Nephron (organoid): ENCODE data around the gene SLC44A1.

ENCODE experiments used
- H3K27ac Mint-ChIP-seq, 3 experiments: 2 replicates each; pipeline ENCODE4 v1.8.0; 2020; ENCODE audit warnings: mixed read lengths in 3 of 3, mild to moderate bottlenecking in 2 of 3, moderate library complexity in 1 of 3
- H3K27me3 Mint-ChIP-seq: 2 replicates; pipeline ENCODE4 v1.8.0; 2021; ENCODE audit warnings: low read depth, mild to moderate bottlenecking, moderate library complexity, mixed read lengths
- H3K36me3 Mint-ChIP-seq: 2 replicates; pipeline ENCODE4 v1.8.0; 2020; ENCODE audit warnings: low read depth, mixed read lengths
- H3K4me1 Mint-ChIP-seq: 2 replicates; pipeline ENCODE4 v1.8.0; 2020; ENCODE audit warnings: mixed read lengths
- H3K4me3 Mint-ChIP-seq, 3 experiments: 2 replicates each; pipeline ENCODE4 v1.8.0; 2020; ENCODE audit warnings: mild to moderate bottlenecking in 3 of 3, mixed read lengths in 3 of 3, moderate library complexity in 2 of 3
- H3K9me3 Mint-ChIP-seq: 2 replicates; pipeline ENCODE4 v1.8.0; 2020; ENCODE audit warnings: mixed read lengths
- TF ChIP-seq, protein P1 (sequence below), 3 experiments: fragments of 200-600 bp; sonication (generic); IDR thresholded peaks; one replicate each; pipeline ENCODE4 v1.5.0; 2021; ENCODE audit warnings: antibody characterized with exemption in 3 of 3; ENCODE audit not compliant: unreplicated experiment in 3 of 3

The SLC44A1 gene

DNA sequence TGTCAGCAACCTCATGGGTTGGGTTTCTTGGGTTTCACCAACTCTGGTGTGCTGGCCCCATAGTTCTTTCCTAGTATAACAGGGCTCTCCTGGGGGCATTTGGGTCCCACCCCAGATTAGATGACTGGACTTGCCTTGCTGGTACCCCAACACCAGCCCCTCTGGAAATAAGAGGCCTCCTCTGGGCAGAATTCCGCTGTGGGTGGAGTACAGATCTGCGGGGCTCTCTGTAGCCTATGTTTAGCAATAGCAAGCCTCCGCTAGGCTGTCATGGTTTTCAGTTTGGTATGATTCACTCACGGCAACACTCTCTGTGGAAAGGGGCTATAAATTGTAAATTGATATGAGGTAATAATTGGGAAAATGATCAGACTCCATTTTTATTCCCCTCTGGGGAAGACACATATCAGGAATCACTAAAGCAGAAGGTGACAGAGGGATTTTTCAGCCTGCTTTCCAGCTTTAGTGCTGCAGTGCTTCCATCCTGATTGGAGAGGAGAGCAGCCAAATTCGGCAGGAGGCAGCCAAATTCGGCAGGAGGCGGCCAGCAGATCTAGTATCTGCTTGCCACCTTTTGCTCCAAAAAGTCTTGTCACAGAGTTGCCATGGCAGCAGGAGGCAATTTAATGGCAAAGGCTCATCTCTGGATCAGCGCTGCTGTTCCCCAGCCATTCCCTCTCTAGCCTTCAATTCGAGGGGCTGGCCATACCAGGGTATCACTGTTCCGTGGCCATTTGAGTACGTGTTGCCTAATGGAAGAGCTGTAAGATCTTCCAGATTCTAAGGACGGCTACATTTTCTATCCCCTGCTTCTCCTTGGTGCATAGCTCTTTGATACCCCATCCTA, 84.6 kb downstream of the SLC44A1 start:
- Mint-ChIP-seq H3K9me3 (peaks cover 4% of the 10 kb centered on the region), H3K36me3 (peaks cover 10% of the 10 kb centered on the region), H3K4me3 (no peak overlapping the region), H3K27me3 (no peaks in the 10 kb centered on the region), H3K27ac (no peak overlapping the region), H3K4me1 (peaks cover 14% of the 10 kb centered on the region)
- TF ChIP-seq, protein P1, sequence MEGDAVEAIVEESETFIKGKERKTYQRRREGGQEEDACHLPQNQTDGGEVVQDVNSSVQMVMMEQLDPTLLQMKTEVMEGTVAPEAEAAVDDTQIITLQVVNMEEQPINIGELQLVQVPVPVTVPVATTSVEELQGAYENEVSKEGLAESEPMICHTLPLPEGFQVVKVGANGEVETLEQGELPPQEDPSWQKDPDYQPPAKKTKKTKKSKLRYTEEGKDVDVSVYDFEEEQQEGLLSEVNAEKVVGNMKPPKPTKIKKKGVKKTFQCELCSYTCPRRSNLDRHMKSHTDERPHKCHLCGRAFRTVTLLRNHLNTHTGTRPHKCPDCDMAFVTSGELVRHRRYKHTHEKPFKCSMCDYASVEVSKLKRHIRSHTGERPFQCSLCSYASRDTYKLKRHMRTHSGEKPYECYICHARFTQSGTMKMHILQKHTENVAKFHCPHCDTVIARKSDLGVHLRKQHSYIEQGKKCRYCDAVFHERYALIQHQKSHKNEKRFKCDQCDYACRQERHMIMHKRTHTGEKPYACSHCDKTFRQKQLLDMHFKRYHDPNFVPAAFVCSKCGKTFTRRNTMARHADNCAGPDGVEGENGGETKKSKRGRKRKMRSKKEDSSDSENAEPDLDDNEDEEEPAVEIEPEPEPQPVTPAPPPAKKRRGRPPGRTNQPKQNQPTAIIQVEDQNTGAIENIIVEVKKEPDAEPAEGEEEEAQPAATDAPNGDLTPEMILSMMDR (IDR thresholded peaks at IDR 0.05; ENCODE audit: unreplicated experiment in 3 of 3), result no peak

DNA sequence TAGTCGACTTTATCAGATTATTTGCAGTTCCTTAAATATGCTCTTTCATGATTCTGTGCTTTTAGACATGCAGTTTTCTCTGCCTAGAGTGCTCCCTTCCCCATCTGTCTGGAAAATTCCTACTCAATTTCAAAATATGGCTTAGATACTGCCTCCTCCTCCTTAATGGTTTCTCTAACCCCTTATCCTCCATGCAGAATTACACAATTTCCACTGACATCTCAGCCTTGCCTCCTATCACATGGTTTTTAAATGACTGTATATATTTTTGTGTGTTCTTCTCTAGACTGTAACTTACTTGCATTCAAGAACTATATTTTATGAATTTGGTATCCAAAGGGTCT, 85.2 kb downstream of the SLC44A1 start:
- no peak overlapping the region for H3K4me3 Mint-ChIP-seq
- peaks cover 3% of the 10 kb centered on the region for H3K9me3 Mint-ChIP-seq
- TF ChIP-seq, protein P1 (IDR thresholded peaks at IDR 0.05; ENCODE audit: unreplicated experiment in 3 of 3), result no peak
- H3K27ac Mint-ChIP-seq, result no peak overlapping the region
- H3K4me1 Mint-ChIP-seq, result peaks cover 14% of the 10 kb centered on the region
- peaks cover 9% of the 10 kb centered on the region for H3K36me3 Mint-ChIP-seq
- H3K27me3 Mint-ChIP-seq, result no peaks in the 10 kb centered on the region

DNA sequence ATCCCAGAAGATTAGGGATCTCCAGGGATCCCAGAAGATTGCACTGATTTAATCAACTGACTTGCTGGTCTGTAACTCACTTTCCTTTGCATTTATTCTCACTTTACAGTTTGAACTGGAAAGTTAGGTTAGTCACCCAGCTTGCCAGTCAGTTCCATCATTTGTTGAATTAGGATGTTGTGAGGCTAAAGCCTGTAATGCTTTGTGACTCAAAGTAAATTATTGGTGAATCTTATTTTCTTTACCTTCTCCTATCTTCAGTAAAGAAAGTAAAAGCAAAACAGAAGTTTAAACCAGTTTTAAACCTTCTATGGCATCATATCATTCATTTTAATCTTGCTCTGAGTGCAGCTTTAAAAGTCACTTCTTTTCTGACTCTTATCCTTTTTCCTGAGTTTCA, 85.8 kb downstream of the SLC44A1 start:
- no peaks in the 10 kb centered on the region for H3K27me3 Mint-ChIP-seq
- no peak overlapping the region for H3K4me3 Mint-ChIP-seq
- peaks cover 5% of the 10 kb centered on the region for H3K36me3 Mint-ChIP-seq
- TF ChIP-seq, protein P1 (IDR thresholded peaks at IDR 0.05; ENCODE audit: unreplicated experiment in 3 of 3), result no peak
- H3K27ac Mint-ChIP-seq, result peak overlapping the region in 1 of 3 experiments; percentile 40
- H3K9me3 Mint-ChIP-seq, result no peaks in the 10 kb centered on the region
- H3K4me1 Mint-ChIP-seq, result peaks cover 14% of the 10 kb centered on the region

DNA sequence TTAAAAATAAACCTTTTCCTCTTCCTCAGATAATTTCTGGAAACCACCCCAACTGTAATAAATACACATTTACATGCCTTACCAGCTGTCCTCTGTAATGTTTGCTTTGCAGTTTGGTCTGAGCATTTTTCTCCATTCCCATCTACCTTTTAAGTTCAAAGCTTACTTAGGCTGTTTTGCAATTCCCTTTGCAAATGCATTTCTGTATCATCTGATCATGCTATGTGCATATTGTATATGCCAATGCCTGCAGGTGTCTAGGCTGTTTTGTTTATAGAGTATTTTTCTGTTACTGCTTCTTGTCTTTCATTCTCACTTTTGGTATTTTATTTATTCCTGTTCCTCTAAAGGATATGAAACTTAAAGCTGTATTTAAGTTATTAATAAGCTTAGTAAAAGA, 86.3 kb downstream of the SLC44A1 start:
- Mint-ChIP-seq H3K27me3 (no peaks in the 10 kb centered on the region), H3K36me3 (peaks cover 5% of the 10 kb centered on the region), H3K27ac (peak overlapping the region in 2 of 3 experiments; percentile 6 to 40), H3K4me3 (no peak overlapping the region), H3K4me1 (peaks cover 14% of the 10 kb centered on the region), H3K9me3 (no peaks in the 10 kb centered on the region)
- TF ChIP-seq, protein P1 (IDR thresholded peaks at IDR 0.05; ENCODE audit: unreplicated experiment in 3 of 3), result no peak

DNA sequence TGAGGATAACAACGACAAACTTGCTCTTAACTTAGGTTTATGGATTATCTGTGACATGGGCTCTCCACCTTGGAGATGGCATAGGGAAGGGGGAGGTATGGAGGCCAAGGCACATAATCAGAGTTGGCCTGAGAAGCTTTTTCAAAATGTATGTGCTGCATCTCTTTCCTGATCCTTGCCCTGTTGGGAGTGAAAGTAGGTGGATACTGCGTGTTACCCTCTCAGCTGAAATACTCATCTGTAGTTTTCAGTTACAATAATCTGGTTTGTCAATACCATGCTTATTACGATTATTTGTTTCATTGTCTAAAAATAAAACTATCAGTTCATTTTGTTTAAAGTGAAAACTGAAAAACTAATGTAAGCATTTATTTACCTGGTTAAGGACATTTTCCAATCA, 86.7 kb downstream of the SLC44A1 start:
- TF ChIP-seq, protein P1 (IDR thresholded peaks at IDR 0.05; ENCODE audit: unreplicated experiment in 3 of 3), result no peak
- peaks cover 5% of the 10 kb centered on the region for H3K36me3 Mint-ChIP-seq
- H3K4me3 Mint-ChIP-seq, result no peak overlapping the region
- peaks cover 14% of the 10 kb centered on the region for H3K4me1 Mint-ChIP-seq
- peak overlapping the region in 1 of 3 experiments; percentile 40 for H3K27ac Mint-ChIP-seq
- no peaks in the 10 kb centered on the region for H3K27me3 Mint-ChIP-seq
- no peaks in the 10 kb centered on the region for H3K9me3 Mint-ChIP-seq

DNA sequence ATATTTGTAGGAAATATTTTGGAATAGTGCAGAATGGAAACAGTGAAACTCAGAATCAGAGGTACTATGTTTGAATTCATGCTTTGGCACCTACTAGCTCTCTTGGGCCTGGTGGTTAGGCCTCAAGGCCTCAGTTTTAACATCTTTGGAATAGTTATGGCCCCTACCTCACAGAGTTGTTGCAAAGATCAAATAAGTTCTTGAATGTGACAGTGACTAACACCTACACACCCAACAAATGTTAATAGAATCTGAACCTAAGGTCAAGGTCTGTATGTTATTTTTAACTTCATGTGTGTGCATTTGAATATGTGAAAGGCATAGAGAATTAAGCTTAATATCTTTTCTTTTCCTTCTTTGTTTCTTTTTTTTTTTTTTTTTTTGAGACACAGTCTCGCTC, 87.3 kb downstream of the SLC44A1 start:
- TF ChIP-seq, protein P1 (IDR thresholded peaks at IDR 0.05; ENCODE audit: unreplicated experiment in 3 of 3), result no peak
- no peaks in the 10 kb centered on the region for H3K27me3 Mint-ChIP-seq
- no peak overlapping the region for H3K27ac Mint-ChIP-seq

More for the DNA sequence above, 87.3 kb downstream of the SLC44A1 start:
- Mint-ChIP-seq H3K9me3 (no peaks in the 10 kb centered on the region), H3K36me3 (peaks cover 6% of the 10 kb centered on the region), H3K4me1 (peaks cover 14% of the 10 kb centered on the region), H3K4me3 (no peak overlapping the region)
